Epithelial cell of esophagus (primary cell): Measurements from ENCODE around the gene ZBBX.
"Not testable (repeated sequence)": the region's sequence is repeated elsewhere in the genome, so short reads cannot be mapped to it uniquely, and the experiment has no call there.

Experiments used
- DNase-seq: peaks from one replicate; pipeline ENCODE4 v3.0.0; 2010; ENCODE audit warnings: low read depth
- H3K4me3 ChIP-seq: 2 replicates; pipeline ENCODE4 v1.5.1; 2011; ENCODE audit warnings: mild to moderate bottlenecking, low read length, control low read depth
- CTCF ChIP-seq: IDR thresholded peaks from 2 replicates; pipeline ENCODE4 v1.5.1; 2011; ENCODE audit warnings: low read depth, mild to moderate bottlenecking, low read length, control low read depth, inconsistent platforms; ENCODE audit not compliant: insufficient read depth; ENCODE audit errors: missing control alignments

The ZBBX gene

GRCh38 chr3:167380004-167380689 lies at the start of gene ZBBX:
ZBBX (minus strand) TSS chr3:167380297; CDS start chr3:167372901, 7,396 bp downstream.
- peak; percentile 80 for DNase-seq
- TF ChIP-seq CTCF: peak; percentile 96
- H3K4me3 ChIP-seq: peak within 1 kb of the TSS; percentile 54

- H3K4me3 ChIP-seq, DNase-seq: not testable (repeated sequence)
Observed at GRCh38 chr3:167426962-167427361, 46.9 kb upstream of the ZBBX start.

- H3K4me3 ChIP-seq, DNase-seq: not testable (repeated sequence)
Observed at GRCh38 chr3:167422396-167422795, 42.3 kb upstream of the ZBBX start.

GRCh38 chr3:167409611-167410010 lies 29.5 kb upstream of the ZBBX start:
- DNase-seq: no peak
- H3K4me3 ChIP-seq: no peak overlapping the region
- no peak for TF ChIP-seq CTCF

GRCh38 chr3:167406876-167407492 lies 26.9 kb upstream of the ZBBX start:
- peak; percentile 68 for TF ChIP-seq CTCF
- DNase-seq: peak; percentile 84

GRCh38 chr3:167397826-167398225 lies 17.7 kb upstream of the ZBBX start:
- DNase-seq: no peak
- TF ChIP-seq CTCF: no peak
- no peak overlapping the region for H3K4me3 ChIP-seq

More at GRCh38 chr3:167406876-167407492, 26.9 kb upstream of the ZBBX start:
- H3K4me3 ChIP-seq: no peak overlapping the region

- DNase-seq: no peak
- no peak for TF ChIP-seq CTCF
Observed at GRCh38 chr3:167396075-167396474, 16.0 kb upstream of the ZBBX start.

GRCh38 chr3:167394003-167394402 lies 13.9 kb upstream of the ZBBX start:
- H3K4me3 ChIP-seq: no peak overlapping the region
- no peak for DNase-seq
- no peak for TF ChIP-seq CTCF

More at GRCh38 chr3:167396075-167396474, 16.0 kb upstream of the ZBBX start:
- H3K4me3 ChIP-seq: no peak overlapping the region
